VCaP (cell line): ENCODE measurements around the gene TPCN1.

Experiments used
- H3K27ac ChIP-seq: fragments of 450-650 bp; 2 replicates; pipeline ENCODE4 v1.5.1; 2017
- CTCF ChIP-seq: fragments of 450-650 bp; conservative IDR thresholded peaks from 2 replicates; pipeline ENCODE4 v1.5.1; 2017; ENCODE audit warnings: mild to moderate bottlenecking, moderate library complexity

Gene TPCN1

GRCh38 chr12:113269257-113269943, 48.1 kb downstream of the TPCN1 start:
- H3K27ac ChIP-seq = no peak overlapping the region
- TF ChIP-seq CTCF = no peak

- no peak overlapping the region for H3K27ac ChIP-seq
- TF ChIP-seq CTCF = no peak
These were observed 49.4 kb downstream of the TPCN1 start for GRCh38 chr12:113270709-113271009.

- TF ChIP-seq CTCF = no peak
- H3K27ac ChIP-seq = no peak overlapping the region
These were observed 50.2 kb downstream of the TPCN1 start for GRCh38 chr12:113271466-113271852.

GRCh38 chr12:113271853-113272561, 50.7 kb downstream of the TPCN1 start:
- no peak overlapping the region for H3K27ac ChIP-seq
- no peak for TF ChIP-seq CTCF

GRCh38 chr12:113273053-113273725, 51.9 kb downstream of the TPCN1 start:
- TF ChIP-seq CTCF = no peak
- H3K27ac ChIP-seq = no peak overlapping the region

- H3K27ac ChIP-seq = no peak overlapping the region
- TF ChIP-seq CTCF = no peak
These were observed 53.6 kb downstream of the TPCN1 start for GRCh38 chr12:113274848-113275247.

- H3K27ac ChIP-seq = no peak overlapping the region
- no peak for TF ChIP-seq CTCF
These were observed 55.0 kb downstream of the TPCN1 start for GRCh38 chr12:113276306-113276705.
